Lower lobe of right lung (tissue), 2 donors: ENCODE results near the gene SIRT4. TPM values are rescaled to one million over a fixed set of nuclear protein-coding genes. Genes with fewer than 3 reads are reported as not detected.
A peak's percentile ranks its signal among the peaks of the same experiment; 100 is the strongest.

Experiments used
- ATAC-seq, 2 donors: fragments of 200-7000 bp; cut with Tn5 transposase; one replicate each; pipeline ENCODE4 v1.9.1; 2020 to 2022; ENCODE audit warnings: mild to moderate bottlenecking in 2 of 2, moderate library complexity in 2 of 2
- DNase-seq: peaks from one replicate; pipeline ENCODE4 v3.0.0-alpha.2; 2020
- H3K27ac ChIP-seq: fragments of 200-600 bp; one replicate; pipeline ENCODE4 v1.8.0; 2022
- H3K27me3 ChIP-seq: fragments of 200-600 bp; one replicate; pipeline ENCODE4 v1.8.0; 2022; ENCODE audit warnings: low read depth
- H3K36me3 ChIP-seq: fragments of 200-600 bp; one replicate; pipeline ENCODE4 v1.8.0; 2022; ENCODE audit warnings: mild to moderate bottlenecking
- H3K4me1 ChIP-seq: fragments of 200-600 bp; one replicate; pipeline ENCODE4 v1.8.0; 2022
- H3K4me3 ChIP-seq: fragments of 200-600 bp; one replicate; pipeline ENCODE4 v1.8.0; 2022; ENCODE audit warnings: mild to moderate bottlenecking
- H3K9me3 ChIP-seq: fragments of 200-600 bp; one replicate; pipeline ENCODE4 v1.8.0; 2022
- intact Hi-C: fragments of 100-400 bp; cut with DNase I; formaldehyde crosslinking; loops from one replicate; pipeline ENCODE4 v1.11.0; 2022
- total RNA-seq: library from RNA; stranded (reverse); fragmentation: NEBNext Ultra II Directional; extraction: Animal tissue kit (Norgen Biotek cat#: 25700); gene quantifications from one replicate; pipeline ENCODE4 v1.2.1, GENCODE V29; 2021
- TF ChIP-seq, protein P1 (sequence below): fragments of 200-600 bp; IDR thresholded peaks from one replicate; pipeline ENCODE4 v1.8.0; 2022; ENCODE audit warnings: antibody characterized with exemption, mild to moderate bottlenecking
- donor health status: DM: no; HTN: yes; CAD: no; lungs with severe emphysema.

SIRT4 gene
- total RNA-seq, 1 donor from 2014 or later: 2.1 TPM

DNA sequence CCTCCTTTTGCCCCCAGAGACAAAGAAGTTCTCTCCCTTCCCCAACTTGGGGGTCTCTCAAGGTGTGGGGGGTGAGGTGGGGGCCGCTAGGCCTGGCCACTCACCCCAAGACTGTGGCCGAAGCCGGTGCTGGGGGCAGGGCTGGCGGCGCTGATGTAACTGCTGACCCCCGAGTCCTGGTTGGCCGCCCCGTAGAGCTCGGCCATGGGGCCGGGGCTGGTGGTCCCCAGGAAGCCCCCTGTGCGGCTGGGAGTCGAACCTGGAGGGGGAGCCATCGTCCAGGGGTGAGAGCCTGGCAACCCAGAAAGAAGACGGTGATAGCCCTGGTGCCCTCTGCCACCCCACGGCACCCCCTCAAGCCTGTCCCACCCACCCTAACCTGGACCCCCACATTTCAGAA is 43.9 kb downstream of the SIRT4 start:
- ATAC-seq (no peak), DNase-seq (no peak)
- TF ChIP-seq, protein P1, sequence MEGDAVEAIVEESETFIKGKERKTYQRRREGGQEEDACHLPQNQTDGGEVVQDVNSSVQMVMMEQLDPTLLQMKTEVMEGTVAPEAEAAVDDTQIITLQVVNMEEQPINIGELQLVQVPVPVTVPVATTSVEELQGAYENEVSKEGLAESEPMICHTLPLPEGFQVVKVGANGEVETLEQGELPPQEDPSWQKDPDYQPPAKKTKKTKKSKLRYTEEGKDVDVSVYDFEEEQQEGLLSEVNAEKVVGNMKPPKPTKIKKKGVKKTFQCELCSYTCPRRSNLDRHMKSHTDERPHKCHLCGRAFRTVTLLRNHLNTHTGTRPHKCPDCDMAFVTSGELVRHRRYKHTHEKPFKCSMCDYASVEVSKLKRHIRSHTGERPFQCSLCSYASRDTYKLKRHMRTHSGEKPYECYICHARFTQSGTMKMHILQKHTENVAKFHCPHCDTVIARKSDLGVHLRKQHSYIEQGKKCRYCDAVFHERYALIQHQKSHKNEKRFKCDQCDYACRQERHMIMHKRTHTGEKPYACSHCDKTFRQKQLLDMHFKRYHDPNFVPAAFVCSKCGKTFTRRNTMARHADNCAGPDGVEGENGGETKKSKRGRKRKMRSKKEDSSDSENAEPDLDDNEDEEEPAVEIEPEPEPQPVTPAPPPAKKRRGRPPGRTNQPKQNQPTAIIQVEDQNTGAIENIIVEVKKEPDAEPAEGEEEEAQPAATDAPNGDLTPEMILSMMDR: no peak
- no peaks in the 10 kb centered on the region for H3K9me3 ChIP-seq
- H3K4me3 ChIP-seq: no peak overlapping the region
- H3K4me1 ChIP-seq: no peaks in the 10 kb centered on the region
- H3K27me3 ChIP-seq: no peaks in the 10 kb centered on the region
- no peaks in the 10 kb centered on the region for H3K36me3 ChIP-seq
- H3K27ac ChIP-seq: no peak overlapping the region
- intact Hi-C loops: no loop called here

DNA sequence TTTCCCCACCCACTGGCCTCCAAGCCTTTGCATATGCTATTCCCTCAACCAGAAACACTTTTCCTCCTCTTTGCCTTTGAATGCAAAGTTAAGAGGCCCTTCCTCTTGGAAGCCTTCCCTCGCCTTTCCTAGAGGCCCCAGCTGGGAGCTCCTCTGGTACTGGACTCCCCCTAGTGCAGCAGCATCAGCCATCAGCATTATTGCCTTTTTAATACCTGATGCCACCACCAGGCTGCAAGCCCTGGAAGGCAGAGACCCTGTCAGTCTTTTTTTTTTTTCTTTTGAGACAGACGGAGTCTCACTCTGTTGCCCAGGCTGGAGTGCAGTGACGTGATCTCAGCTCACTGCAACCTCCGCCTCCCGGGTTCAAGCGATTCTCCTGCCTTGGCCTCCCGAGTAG is 44.6 kb downstream of the SIRT4 start:
- TF ChIP-seq, protein P1: no peak
- no peak overlapping the region for H3K4me3 ChIP-seq
- H3K9me3 ChIP-seq: no peaks in the 10 kb centered on the region
- H3K27ac ChIP-seq: no peak overlapping the region
- H3K4me1 ChIP-seq: no peaks in the 10 kb centered on the region
- DNase-seq: no peak
- ATAC-seq: no peak
- intact Hi-C loops: no loop called here
- H3K36me3 ChIP-seq: no peaks in the 10 kb centered on the region
- H3K27me3 ChIP-seq: no peaks in the 10 kb centered on the region

DNA sequence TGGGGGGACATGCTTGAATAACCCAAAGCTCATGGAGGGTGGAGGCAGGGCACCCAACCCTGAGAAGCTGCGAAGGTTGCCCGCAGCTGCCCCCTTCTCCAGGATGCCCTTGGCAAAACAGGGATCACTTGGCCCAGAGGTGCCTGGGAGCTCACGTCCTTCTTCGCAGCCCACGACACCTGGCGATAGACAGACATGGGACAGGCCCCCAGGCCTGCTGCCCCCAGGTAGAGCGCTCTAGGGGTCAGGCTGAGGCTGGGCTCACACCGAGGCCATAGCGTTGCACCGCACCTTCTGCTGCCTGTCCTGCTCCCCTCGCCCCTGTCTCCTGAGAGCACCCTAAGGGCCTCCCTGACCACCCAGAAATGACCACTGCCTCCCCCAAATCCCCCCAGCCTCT is 45.6 kb downstream of the SIRT4 start:
- H3K4me3 ChIP-seq: no peak overlapping the region
- H3K36me3 ChIP-seq: no peaks in the 10 kb centered on the region
- ATAC-seq: no peak
- H3K27me3 ChIP-seq: no peaks in the 10 kb centered on the region
- no peaks in the 10 kb centered on the region for H3K4me1 ChIP-seq
- DNase-seq: no peak
- intact Hi-C loops: no loop called here
- H3K27ac ChIP-seq: no peak overlapping the region
- TF ChIP-seq, protein P1: no peak
- H3K9me3 ChIP-seq: no peaks in the 10 kb centered on the region

DNA sequence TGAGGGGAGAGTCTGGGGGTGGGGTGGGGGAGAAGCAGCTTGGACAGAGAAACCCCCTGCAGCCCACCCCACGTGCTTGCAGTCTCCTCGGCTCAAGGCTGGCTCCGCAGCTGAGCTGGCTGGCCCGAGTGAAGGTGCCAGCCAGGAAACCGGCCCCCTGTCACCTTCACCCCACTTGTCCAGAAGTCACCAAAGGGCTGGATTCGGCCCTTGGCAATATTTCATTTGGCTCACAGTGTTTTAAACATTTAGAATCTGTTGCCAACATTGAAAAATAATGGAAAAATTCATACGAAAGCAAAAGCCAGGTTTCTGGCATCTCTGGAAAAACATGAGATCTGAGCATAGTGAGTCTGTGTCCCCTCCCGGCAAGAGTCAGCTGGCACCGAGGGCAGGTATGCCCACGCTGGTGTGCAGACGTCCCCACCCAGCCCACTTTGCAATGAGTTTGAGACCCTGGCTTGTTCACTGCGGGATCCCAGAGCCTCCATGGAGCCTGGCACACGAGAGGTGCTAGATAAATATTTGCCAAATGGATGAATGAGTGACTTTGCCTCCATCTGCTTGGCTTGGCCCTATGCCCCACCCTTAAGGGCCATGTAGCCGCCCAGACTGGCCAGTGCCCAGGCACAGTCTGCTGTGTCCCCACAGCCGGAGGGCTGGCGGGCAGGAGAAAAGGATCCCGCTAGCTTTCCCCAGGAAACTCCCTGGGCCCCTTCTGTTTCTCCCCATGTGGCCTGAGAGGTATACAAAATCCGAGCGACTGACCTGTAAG is 48.6 kb downstream of the SIRT4 start:
- Histone ChIP-seq H3K4me3 (peak overlapping the region; percentile 3), H3K27me3 (no peaks in the 10 kb centered on the region), H3K4me1 (no peaks in the 10 kb centered on the region), H3K36me3 (no peaks in the 10 kb centered on the region), H3K27ac (peak overlapping the region; percentile 24), H3K9me3 (no peaks in the 10 kb centered on the region)
- TF ChIP-seq, protein P1: no peak
- peak; percentile 88 to 93 for ATAC-seq
- intact Hi-C loops: no loop called here
- peak; percentile 78 for DNase-seq

DNA sequence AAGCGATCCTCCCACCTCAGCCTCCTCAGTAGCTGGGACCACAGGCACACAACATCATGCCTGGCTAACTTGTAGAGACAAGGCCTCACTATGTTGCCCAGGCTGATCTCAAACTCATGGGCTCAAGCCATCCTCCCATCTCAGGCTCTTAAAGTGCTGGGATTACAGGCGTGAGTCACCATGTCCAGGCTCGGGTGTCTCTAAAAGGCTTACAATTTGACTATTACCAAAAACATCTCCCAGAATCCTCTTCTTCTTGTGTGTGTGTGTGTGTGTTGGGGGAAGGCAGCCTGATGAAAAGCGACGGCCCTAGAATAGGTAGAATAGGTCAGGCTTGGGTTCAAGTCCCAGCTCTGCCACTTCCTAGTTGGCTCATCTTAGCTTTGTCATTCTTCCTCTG is 50.0 kb downstream of the SIRT4 start:
- H3K9me3 ChIP-seq: no peaks in the 10 kb centered on the region
- no peak for ATAC-seq
- no peak for DNase-seq
- H3K4me3 ChIP-seq: no peak overlapping the region
- H3K4me1 ChIP-seq: peaks cover 5% of the 10 kb centered on the region
- intact Hi-C loops: no loop called here
- no peak overlapping the region for H3K27ac ChIP-seq
- no peaks in the 10 kb centered on the region for H3K36me3 ChIP-seq
- TF ChIP-seq, protein P1: no peak
- no peaks in the 10 kb centered on the region for H3K27me3 ChIP-seq
